Mesothelial cell of epicardium (in vitro differentiated cells): ENCODE measurements around the gene PLXND1. TPM values are rescaled to one million over a fixed set of nuclear protein-coding genes. Genes with fewer than 3 reads are reported as not detected.

Source experiments
- DNase-seq, 2 experiments: peaks; one replicate each; pipeline ENCODE4 v3.0.0; 2021; ENCODE audit warnings: low spot score in 2 of 2; ENCODE audit not compliant: unreplicated experiment in 2 of 2
- H3K27ac Mint-ChIP-seq: 2 replicates; pipeline ENCODE4 v1.8.0; 2021; ENCODE audit warnings: mixed read lengths
- H3K27me3 Mint-ChIP-seq: 2 replicates; pipeline ENCODE4 v1.8.0; 2021; ENCODE audit warnings: low read depth, mixed read lengths
- H3K36me3 Mint-ChIP-seq: 2 replicates; pipeline ENCODE4 v1.8.0; 2021; ENCODE audit warnings: mixed read lengths
- H3K4me1 Mint-ChIP-seq: 2 replicates; pipeline ENCODE4 v1.8.0; 2021; ENCODE audit warnings: mixed read lengths
- H3K4me3 Mint-ChIP-seq: 2 replicates; pipeline ENCODE4 v1.8.0; 2021; ENCODE audit warnings: mild to moderate bottlenecking, moderate library complexity, mixed read lengths
- H3K9me3 Mint-ChIP-seq: 2 replicates; pipeline ENCODE4 v1.8.0; 2021; ENCODE audit warnings: mixed read lengths
- total RNA-seq: library from RNA; stranded (reverse); gene quantifications from 3 replicates; pipeline ENCODE4 v1.2.1, GENCODE V29; 2021
- TF ChIP-seq, protein P1 (sequence below): fragments of 200-600 bp; sonication (generic); IDR thresholded peaks from one replicate; pipeline ENCODE4 v1.5.0; 2021; ENCODE audit warnings: antibody characterized with exemption; ENCODE audit not compliant: unreplicated experiment

PLXND1 gene
- total RNA-seq, 1 donor from 2014 or later: 60.6 TPM

DNA sequence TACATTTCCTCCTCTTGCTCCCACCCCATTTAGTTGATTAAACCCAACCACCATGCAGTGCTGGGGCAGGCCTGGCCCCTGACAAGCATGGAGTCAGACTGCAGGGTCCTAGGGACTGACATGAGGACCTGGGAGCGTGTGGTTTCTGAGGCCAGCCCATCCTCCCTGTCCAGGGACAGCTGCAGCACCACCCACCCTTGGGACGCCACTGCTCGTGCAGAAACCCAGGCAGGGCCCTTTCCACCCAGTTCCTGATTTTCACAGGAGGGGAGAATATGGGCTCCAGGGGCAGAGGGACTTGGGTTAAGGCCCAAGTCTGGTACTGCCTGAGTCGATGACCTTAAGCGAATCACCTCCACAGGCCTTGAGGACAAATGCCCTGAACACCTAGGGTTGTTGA is 23.7 kb downstream of the PLXND1 start:
- H3K36me3 Mint-ChIP-seq: no peaks in the 10 kb centered on the region
- no peak overlapping the region for H3K27ac Mint-ChIP-seq

DNA sequence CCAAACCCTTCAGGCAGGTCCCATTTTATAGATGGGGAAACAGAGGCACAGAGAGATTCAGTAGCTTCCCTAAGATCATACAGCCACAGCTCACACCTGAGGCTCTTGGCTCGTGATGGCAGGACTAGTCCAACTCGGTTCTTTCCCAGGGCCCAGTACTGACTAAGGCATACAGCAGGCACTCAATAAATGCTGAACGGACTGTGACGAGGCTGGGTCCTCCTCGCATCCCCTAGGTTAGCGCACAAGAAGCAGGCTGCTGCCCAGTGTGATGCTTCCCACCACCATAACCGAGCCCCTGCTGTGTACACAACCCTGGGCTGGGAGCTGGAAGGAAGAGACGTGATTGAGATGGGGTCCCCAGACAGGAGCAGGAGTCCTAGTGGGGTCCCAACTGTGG is 24.9 kb downstream of the PLXND1 start:
- DNase-seq: no peak
- no peak overlapping the region for H3K27ac Mint-ChIP-seq
- TF ChIP-seq, protein P1, sequence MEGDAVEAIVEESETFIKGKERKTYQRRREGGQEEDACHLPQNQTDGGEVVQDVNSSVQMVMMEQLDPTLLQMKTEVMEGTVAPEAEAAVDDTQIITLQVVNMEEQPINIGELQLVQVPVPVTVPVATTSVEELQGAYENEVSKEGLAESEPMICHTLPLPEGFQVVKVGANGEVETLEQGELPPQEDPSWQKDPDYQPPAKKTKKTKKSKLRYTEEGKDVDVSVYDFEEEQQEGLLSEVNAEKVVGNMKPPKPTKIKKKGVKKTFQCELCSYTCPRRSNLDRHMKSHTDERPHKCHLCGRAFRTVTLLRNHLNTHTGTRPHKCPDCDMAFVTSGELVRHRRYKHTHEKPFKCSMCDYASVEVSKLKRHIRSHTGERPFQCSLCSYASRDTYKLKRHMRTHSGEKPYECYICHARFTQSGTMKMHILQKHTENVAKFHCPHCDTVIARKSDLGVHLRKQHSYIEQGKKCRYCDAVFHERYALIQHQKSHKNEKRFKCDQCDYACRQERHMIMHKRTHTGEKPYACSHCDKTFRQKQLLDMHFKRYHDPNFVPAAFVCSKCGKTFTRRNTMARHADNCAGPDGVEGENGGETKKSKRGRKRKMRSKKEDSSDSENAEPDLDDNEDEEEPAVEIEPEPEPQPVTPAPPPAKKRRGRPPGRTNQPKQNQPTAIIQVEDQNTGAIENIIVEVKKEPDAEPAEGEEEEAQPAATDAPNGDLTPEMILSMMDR: no peak
- H3K4me1 Mint-ChIP-seq: no peaks in the 10 kb centered on the region
- no peaks in the 10 kb centered on the region for H3K9me3 Mint-ChIP-seq
- no peak overlapping the region for H3K4me3 Mint-ChIP-seq
- H3K27me3 Mint-ChIP-seq: no peaks in the 10 kb centered on the region
- no peaks in the 10 kb centered on the region for H3K36me3 Mint-ChIP-seq

More for the DNA sequence above, 23.7 kb downstream of the PLXND1 start:
- TF ChIP-seq, protein P1: no peak
- Mint-ChIP-seq H3K4me1 (peaks cover 3% of the 10 kb centered on the region), H3K9me3 (no peaks in the 10 kb centered on the region), H3K4me3 (no peak overlapping the region), H3K27me3 (no peaks in the 10 kb centered on the region)
- no peak for DNase-seq

DNA sequence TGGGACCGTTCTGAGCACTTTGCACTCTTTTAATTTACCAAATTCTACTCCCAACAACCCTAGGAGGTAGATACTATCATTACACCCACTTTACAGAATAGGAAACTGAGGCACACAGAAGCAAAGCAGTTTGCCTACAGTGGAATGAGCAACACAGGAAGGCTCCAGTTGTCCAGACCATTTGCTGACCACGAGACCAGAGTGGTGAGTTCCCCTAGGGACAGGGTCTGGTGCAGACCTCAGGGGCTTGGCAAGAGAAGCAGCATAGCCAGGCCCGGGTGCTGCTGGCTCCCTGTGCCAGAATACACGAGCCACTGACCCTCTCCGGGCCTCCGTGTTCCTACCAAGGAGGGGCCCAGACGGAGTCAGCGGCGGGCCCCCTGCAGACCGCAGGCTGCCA is 26.5 kb downstream of the PLXND1 start:
- no peak overlapping the region for H3K27ac Mint-ChIP-seq

DNA sequence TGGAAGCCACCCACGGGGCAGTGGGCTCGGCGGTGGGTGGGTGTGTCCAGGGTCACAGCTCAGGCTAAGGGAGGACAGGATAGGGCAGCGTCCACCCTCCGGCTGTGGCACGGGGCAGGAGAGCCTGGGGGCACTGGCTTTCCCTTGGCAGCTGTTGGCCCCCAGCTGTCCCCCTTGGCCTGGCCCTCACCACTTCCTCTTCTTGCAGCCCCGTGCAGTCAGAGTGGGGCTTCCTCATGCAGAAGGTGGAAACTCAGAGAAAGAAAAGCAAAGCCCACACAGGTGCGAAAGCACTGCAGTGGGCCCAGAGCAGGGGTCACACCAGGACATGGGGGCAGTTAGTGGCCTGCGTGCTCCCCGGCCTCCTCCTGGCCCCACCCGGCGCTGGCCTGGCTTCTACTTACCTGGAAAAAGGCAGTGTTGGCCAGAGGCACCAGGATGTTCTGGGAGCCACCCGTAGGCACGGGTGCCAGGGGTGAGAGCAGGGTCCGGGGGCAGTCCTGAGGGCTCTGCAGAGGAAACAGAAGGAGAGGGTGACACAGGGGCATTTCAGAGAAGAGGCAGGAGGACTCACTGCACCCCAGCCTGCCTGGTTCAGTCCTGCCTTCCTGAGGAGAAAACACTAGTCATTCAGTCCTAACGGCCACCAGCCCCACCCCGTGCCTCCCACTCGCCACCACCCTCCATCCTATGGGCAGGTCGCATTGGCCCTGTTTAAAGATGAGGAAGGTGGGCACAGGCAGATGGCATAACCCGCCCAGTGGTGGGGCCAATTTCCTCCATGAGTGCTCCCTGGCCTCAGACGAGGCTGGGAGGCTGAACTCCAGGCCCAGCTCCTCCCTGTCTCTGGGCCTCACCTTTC is 28.3 kb downstream of the PLXND1 start:
- Mint-ChIP-seq H3K27ac (no peak overlapping the region), H3K4me1 (no peaks in the 10 kb centered on the region), H3K27me3 (no peaks in the 10 kb centered on the region), H3K4me3 (no peak overlapping the region), H3K9me3 (no peaks in the 10 kb centered on the region), H3K36me3 (no peaks in the 10 kb centered on the region)
- DNase-seq: no peak
- TF ChIP-seq, protein P1: no peak

More for the DNA sequence above, 26.5 kb downstream of the PLXND1 start:
- no peaks in the 10 kb centered on the region for H3K4me1 Mint-ChIP-seq
- no peaks in the 10 kb centered on the region for H3K27me3 Mint-ChIP-seq
- no peaks in the 10 kb centered on the region for H3K36me3 Mint-ChIP-seq
- H3K9me3 Mint-ChIP-seq: no peaks in the 10 kb centered on the region
- no peak overlapping the region for H3K4me3 Mint-ChIP-seq
- DNase-seq: no peak
- TF ChIP-seq, protein P1: no peak

DNA sequence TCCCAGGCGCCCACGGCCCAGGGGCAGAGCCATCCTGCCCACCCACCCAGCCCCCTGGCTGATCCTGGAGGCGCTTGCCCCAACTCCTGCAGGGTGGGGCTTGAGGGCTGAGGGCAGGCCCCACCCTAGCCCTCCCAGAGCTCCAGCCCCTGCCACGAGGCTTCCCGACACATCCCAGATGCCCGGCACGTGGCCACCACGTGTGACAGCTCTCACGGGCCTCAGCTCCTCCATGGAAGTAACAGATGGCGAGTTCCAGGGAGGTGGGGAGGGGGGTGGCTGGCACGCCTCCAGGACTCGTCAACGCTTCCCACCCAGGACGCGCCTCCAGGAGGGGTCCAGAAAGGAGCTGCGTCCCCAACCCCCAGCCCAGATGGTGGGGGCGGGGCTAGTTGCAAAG is 29.1 kb downstream of the PLXND1 start:
- no peak for DNase-seq
- H3K27me3 Mint-ChIP-seq: no peaks in the 10 kb centered on the region
- no peak overlapping the region for H3K4me3 Mint-ChIP-seq
- no peaks in the 10 kb centered on the region for H3K4me1 Mint-ChIP-seq
- H3K9me3 Mint-ChIP-seq: no peaks in the 10 kb centered on the region
- no peak overlapping the region for H3K27ac Mint-ChIP-seq
- TF ChIP-seq, protein P1: no peak
- no peaks in the 10 kb centered on the region for H3K36me3 Mint-ChIP-seq
